Inferior parietal cortex (tissue), 1 donor: ENCODE data around the gene NYAP1.

Experiments used
- DNase-seq: peaks from one replicate; pipeline ENCODE4 v3.0.0-alpha.2; 2016; ENCODE audit errors: extremely low spot score

Gene NYAP1

GRCh38 chr7:100543586-100543985 is 59.9 kb downstream of the NYAP1 start:
- peak; percentile 44 for DNase-seq

DNA sequence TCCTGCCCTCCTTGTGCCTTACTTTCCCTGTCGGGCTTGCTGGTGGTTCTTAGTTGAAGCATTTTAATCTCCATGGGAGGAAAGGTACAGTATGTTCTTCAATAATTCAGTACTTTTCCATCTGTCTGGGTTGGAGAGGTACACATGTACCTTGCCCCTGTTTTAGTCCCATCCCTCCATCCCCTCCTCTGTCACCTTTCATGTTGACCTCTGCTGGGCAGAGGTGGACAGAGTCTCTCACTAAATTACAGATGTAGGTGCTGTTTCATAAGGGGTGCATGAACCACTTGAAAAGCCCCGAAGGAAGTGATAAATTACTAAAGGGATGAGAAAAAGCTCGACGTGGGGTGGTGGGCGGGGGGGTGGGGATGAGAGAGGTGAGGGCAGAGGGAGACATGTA is 60.7 kb downstream of the NYAP1 start:
- no peak for DNase-seq
